Prostate gland (tissue), 2 donors: ENCODE data around the gene TMEM245.

ENCODE experiments used
- POLR2A ChIP-seq: fragments of 450-650 bp; IDR thresholded peaks from one replicate; pipeline ENCODE4 v1.6.1; 2016; ENCODE audit warnings: antibody characterized with exemption, mild to moderate bottlenecking
- TF ChIP-seq, protein P1 (sequence below), 4 experiments: fragments of 200-600 bp in 2 of 4; fragments of 450-650 bp in 2 of 4; sonication (generic) in 2 of 4; IDR thresholded peaks; 1 replicate in 3 of 4; 2 replicates in 1 of 4; pipeline ENCODE4 v1.5.1; 2016 to 2019; ENCODE audit warnings: antibody characterized with exemption in 4 of 4, mild to moderate bottlenecking in 2 of 4, moderate library complexity in 2 of 4

DNA sequence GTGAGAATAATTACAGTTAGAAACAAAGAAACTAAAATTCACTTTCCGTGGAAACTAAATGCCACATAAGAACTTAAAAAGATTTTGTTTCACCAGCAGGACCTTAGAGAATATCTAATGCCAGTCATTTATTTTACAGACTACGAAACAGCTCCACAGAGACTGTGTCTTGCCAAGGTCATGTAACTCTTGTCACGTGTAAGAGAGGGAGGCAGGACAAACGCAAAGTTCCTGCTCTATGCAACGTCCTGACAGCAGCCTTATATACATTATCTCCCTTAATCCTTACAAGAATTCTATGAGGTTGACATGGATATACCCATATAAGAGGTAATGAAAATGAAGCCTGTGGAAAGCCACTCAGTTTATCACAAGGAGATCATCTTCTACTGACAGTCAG is 145.9 kb downstream of the TMEM245 start:
- TF ChIP-seq, protein P1, sequence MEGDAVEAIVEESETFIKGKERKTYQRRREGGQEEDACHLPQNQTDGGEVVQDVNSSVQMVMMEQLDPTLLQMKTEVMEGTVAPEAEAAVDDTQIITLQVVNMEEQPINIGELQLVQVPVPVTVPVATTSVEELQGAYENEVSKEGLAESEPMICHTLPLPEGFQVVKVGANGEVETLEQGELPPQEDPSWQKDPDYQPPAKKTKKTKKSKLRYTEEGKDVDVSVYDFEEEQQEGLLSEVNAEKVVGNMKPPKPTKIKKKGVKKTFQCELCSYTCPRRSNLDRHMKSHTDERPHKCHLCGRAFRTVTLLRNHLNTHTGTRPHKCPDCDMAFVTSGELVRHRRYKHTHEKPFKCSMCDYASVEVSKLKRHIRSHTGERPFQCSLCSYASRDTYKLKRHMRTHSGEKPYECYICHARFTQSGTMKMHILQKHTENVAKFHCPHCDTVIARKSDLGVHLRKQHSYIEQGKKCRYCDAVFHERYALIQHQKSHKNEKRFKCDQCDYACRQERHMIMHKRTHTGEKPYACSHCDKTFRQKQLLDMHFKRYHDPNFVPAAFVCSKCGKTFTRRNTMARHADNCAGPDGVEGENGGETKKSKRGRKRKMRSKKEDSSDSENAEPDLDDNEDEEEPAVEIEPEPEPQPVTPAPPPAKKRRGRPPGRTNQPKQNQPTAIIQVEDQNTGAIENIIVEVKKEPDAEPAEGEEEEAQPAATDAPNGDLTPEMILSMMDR (IDR thresholded peaks at IDR 0.05): no peak
- no peak for TF ChIP-seq POLR2A
